Esophagus muscularis mucosa (tissue), 4 donors: ENCODE results near the gene CFHR4.
"Not testable (repeated sequence)": the region's sequence is repeated elsewhere in the genome, so short reads cannot be mapped to it uniquely, and the experiment has no call there.

ENCODE experiments used
- CTCF ChIP-seq, 3 experiments: fragments of 200-600 bp in 2 of 3; fragments of 450-650 bp in 1 of 3; sonication (generic) in 2 of 3; IDR thresholded peaks; one replicate each; pipeline ENCODE4 v1.5.1; 2017 to 2019; ENCODE audit warnings: antibody characterized with exemption in 3 of 3, mild to moderate bottlenecking in 2 of 3, moderate library complexity in 1 of 3
- EP300 ChIP-seq: sonication (generic); formaldehyde crosslinking; IDR thresholded peaks from one replicate; pipeline ENCODE4 v1.6.1; 2017; ENCODE audit warnings: antibody characterized with exemption
- POLR2A ChIP-seq: fragments of 450-650 bp; IDR thresholded peaks from one replicate; pipeline ENCODE4 v1.6.1; 2017; ENCODE audit warnings: antibody characterized with exemption, moderate library complexity, mild to moderate bottlenecking, low read depth
- POLR2AphosphoS5 ChIP-seq, 2 donors: sonication (generic); formaldehyde crosslinking; IDR thresholded peaks; one replicate each; pipeline ENCODE4 v1.6.1; 2017; ENCODE audit warnings: antibody characterized with exemption in 2 of 2

DNA sequence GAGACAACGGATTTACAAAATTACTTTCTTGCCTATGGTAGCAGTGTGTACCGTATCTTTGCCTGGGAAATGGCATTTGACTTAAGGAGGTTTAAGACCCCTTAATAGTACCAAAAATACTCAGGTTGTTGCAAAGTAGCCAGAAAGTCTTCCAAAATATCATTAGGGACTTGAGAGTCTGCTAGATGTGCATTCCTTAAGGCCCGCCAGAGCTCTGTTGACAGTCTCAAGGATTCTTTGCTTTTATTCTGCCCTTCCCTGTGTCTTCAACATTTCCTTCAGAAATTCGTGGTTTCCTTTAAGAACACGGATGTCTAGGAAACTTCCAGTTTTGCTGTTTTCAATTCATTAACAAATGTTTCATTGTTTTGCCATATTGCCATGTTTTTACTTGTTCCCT is 24.4 kb downstream of the CFHR4 start:
- TF ChIP-seq POLR2AphosphoS5 (IDR thresholded peaks at IDR 0.05); POLR2A; EP300; CTCF (IDR thresholded peaks at IDR 0.05): not testable (repeated sequence)
